HG03571 (cell line): ENCODE measurements around the gene LCT.
"Not testable (repeated sequence)": the region's sequence is repeated elsewhere in the genome, so short reads cannot be mapped to it uniquely, and the experiment has no call there.

Experiments used
- ATAC-seq: cut with Tn5 transposase; IDR thresholded peaks from one replicate; pipeline ENCODE4 v1.9.1; 2021; ENCODE audit not compliant: unreplicated experiment

The LCT gene

GRCh38 chr2:135798275-135798705 lies 38.7 kb downstream of the LCT start:
- no peak for ATAC-seq

GRCh38 chr2:135797497-135798274 lies 39.3 kb downstream of the LCT start:
- ATAC-seq = peak; percentile 65

GRCh38 chr2:135796606-135797005 lies 40.4 kb downstream of the LCT start:
- ATAC-seq = no peak

GRCh38 chr2:135795641-135796040 lies 41.3 kb downstream of the LCT start:
- not testable (repeated sequence) for ATAC-seq

GRCh38 chr2:135792401-135793150 lies 44.4 kb downstream of the LCT start:
- no peak for ATAC-seq

- ATAC-seq = no peak
Observed at GRCh38 chr2:135791418-135792190, 45.4 kb downstream of the LCT start.

- ATAC-seq = no peak
Observed at GRCh38 chr2:135790423-135790822, 46.6 kb downstream of the LCT start.

- no peak for ATAC-seq
Observed at GRCh38 chr2:135786823-135787222, 50.2 kb downstream of the LCT start.

- no peak for ATAC-seq
Observed at GRCh38 chr2:135785032-135785431, 52.0 kb downstream of the LCT start.

- ATAC-seq = no peak
Observed at GRCh38 chr2:135783439-135783838, 53.5 kb downstream of the LCT start.

GRCh38 chr2:135782231-135782630 lies 54.8 kb downstream of the LCT start:
- no peak for ATAC-seq

GRCh38 chr2:135776367-135776766 lies 60.6 kb downstream of the LCT start:
- ATAC-seq = no peak

GRCh38 chr2:135775420-135775819 lies 61.6 kb downstream of the LCT start:
- no peak for ATAC-seq

GRCh38 chr2:135773917-135774316 lies 63.1 kb downstream of the LCT start:
- no peak for ATAC-seq

- ATAC-seq = no peak
Observed at GRCh38 chr2:135773319-135773718, 63.7 kb downstream of the LCT start.

- no peak for ATAC-seq
Observed at GRCh38 chr2:135768863-135769262, 68.1 kb downstream of the LCT start.

- no peak for ATAC-seq
Observed at GRCh38 chr2:135762530-135762929, 74.5 kb downstream of the LCT start.

- ATAC-seq = no peak
Observed at GRCh38 chr2:135762022-135762421, 75.0 kb downstream of the LCT start.

GRCh38 chr2:135756692-135757091 lies 80.3 kb downstream of the LCT start:
- no peak for ATAC-seq

- ATAC-seq = no peak
Observed at GRCh38 chr2:135755573-135755972, 81.4 kb downstream of the LCT start.

GRCh38 chr2:135745545-135745944 lies 91.4 kb downstream of the LCT start:
- ATAC-seq = no peak
